Measurements from ENCODE around the gene F11R.
"Not testable (repeated sequence)": the region's sequence is repeated elsewhere in the genome, so short reads cannot be mapped to it uniquely, and the experiment has no call there.

DNA sequence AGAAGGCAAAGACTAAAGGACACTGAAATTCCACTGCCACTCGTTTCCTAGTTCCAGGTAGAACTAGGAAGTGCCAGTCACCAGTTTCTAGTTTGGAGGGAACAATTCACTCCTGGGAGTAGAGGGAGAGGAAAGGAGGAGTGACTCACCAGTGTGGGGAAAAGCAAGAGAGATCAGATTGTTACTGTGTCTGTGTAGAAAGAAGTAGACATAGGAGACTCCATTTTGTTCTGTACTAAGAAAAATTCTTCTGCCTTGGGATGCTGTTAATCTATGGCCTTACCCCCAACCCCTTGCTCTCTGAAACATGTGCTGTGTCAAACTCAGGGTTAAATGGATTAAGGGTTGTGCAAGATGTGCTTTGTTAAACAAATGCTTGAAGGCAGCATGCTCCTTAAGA, 4.3 kb downstream of the F11R start:
- TF ChIP-seq, protein P1, sequence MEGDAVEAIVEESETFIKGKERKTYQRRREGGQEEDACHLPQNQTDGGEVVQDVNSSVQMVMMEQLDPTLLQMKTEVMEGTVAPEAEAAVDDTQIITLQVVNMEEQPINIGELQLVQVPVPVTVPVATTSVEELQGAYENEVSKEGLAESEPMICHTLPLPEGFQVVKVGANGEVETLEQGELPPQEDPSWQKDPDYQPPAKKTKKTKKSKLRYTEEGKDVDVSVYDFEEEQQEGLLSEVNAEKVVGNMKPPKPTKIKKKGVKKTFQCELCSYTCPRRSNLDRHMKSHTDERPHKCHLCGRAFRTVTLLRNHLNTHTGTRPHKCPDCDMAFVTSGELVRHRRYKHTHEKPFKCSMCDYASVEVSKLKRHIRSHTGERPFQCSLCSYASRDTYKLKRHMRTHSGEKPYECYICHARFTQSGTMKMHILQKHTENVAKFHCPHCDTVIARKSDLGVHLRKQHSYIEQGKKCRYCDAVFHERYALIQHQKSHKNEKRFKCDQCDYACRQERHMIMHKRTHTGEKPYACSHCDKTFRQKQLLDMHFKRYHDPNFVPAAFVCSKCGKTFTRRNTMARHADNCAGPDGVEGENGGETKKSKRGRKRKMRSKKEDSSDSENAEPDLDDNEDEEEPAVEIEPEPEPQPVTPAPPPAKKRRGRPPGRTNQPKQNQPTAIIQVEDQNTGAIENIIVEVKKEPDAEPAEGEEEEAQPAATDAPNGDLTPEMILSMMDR (conservative IDR thresholded peaks at IDR 0.05; ENCODE audit: low read length) = not testable (repeated sequence)
- not testable (repeated sequence) for TF ChIP-seq EZH2phosphoT487 (IDR thresholded peaks at IDR 0.05; ENCODE audit: borderline replicate concordance, low read depth, low read length)

All from OCI-LY7 (cell line).